ENCODE measurements around the gene ARL11.
"Not testable (repeated sequence)": the region's sequence is repeated elsewhere in the genome, so short reads cannot be mapped to it uniquely, and the experiment has no call there.

The ARL11 gene

GRCh38 chr13:49627831-49628652 is at the start of gene ARL11:
ARL11 (plus strand) TSS chr13:49628507; CDS start chr13:49630448, 1,941 bp downstream.
- peak; percentile 76 for DNase-seq

- no peak for DNase-seq
Measured at GRCh38 chr13:49579501-49579900, 48.8 kb upstream of the ARL11 start.

GRCh38 chr13:49580980-49581680 is 47.2 kb upstream of the ARL11 start:
- no peak for DNase-seq

DNA sequence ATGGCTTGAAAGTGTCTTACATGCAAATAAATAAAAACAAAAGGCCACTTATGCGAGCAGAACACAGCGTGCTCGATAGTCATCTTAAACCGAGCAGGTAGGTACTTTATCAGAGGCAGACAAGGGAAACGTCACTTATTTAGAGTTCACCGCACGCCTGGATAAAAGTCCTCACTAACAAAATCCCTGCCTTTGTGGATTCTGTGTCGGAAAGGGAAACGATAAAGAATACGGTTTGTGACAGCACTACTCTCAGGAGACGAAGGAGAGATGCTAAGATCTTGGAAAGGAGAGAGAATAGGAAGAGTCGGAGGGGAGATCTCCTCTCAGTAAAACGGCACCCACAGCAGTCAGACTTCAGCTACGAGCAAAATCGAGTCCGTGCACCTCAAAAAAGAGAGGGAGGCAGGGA is 43.5 kb upstream of the ARL11 start:
- peak; percentile 15 for DNase-seq

GRCh38 chr13:49585220-49586157 is 42.8 kb upstream of the ARL11 start, which contains the start of gene RCBTB1:
RCBTB1 (minus strand) TSS chr13:49585558; CDS start chr13:49567279, 18,279 bp downstream.
- peak; percentile 78 for DNase-seq

DNA sequence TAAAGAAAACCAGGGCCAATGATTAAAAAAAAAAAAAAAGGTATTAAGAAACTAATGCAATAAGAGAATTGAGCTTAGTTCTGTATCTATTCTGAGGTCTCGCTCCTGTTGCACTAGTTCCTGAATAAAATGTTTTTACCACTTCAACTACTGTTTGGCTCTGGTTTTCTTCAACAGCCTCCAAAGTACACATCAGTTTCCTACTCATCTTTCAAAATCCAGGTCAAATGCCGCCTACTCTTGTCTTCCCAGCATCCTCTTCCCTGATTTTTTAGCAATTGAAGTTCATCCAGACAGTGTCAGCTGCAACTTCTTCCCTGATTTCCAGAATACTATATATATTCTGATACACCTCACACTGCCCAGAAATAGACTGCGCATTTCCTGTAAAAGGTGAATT is 41.6 kb upstream of the ARL11 start:
- no peak for DNase-seq

DNA sequence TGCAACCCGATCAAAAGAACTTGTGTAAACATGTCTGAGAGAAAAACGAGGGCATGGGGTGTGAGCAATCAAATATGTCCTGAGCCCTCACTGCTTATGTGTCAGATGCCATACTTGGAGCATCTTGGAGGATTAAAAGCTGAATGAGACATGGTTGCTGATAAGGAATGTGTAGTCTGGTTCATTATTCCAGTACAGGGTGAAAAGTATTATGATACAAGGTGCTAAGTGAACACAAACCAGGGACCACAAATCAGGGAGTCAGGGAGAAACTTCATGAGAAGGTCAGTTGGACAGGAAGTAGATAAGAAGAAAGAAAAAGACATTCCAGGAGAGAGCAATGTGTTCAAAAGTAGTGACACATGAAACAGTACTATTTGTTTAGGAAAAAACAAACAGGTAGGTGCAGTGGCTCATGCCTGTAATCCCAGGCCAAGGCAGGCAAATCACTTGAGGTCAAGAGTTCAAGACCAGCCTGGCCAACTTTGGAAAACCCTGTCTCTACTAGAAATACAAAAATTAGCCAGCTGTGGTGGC is 40.9 kb upstream of the ARL11 start:
- no peak for DNase-seq

DNA sequence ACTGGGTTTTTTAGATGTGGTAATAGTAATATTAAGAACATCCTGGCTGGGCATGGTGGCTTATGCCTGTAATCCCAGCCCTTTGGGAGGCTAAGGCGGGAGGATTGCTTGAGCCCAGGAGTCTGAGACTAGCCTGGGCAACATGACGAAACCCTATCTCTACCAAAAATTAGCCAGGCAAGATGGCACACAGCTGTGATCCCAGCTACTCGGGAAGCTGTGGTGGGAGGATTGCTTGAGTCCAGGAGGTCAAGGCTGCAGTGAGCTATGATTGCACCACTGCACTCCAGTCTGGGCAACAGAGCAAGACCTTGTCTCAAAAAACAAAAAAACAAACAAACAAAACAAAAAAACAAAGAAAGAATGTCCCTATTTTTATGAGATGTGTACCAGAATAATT is 37.6 kb upstream of the ARL11 start:
- not testable (repeated sequence) for DNase-seq

- DNase-seq = not testable (repeated sequence)
Measured at GRCh38 chr13:49593876-49594275, 34.4 kb upstream of the ARL11 start.

DNA sequence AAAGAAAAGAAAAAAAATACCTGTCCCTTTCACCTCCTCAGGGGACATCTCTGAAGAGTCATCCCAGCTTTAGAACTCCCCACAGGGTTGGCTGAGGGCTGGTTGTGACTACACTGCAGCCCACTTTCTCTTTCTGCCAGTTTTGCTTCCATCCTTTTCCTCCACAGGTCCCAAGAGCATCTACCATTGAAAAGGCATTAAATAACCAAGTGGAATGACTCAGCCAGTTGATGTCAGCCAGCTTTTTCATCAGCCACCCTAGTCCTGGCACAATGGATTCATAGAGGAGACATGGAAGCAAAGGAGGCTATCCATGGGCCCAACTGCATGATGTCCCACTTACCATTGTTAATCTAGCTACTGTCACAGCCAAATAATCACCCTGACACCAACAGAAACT is 33.7 kb upstream of the ARL11 start:
- DNase-seq = no peak

DNA sequence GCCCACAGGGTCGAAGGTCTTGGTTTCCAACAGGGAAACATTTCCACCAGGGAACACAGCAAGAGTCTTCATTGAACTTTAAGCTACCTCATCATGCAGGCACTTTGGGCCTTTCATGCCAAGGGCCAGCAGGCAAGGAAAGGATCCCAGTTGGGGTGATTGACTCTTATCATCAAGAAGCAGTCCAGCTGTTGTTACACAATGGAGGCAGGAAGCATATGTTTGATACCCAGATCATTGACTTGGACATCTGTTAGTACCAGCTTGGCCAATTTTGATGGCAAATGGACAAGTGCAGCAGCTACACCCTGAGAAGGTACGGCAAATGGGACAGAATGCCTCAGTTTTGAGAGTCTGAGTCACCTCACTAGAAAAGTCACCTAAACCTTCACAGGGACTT is 32.1 kb upstream of the ARL11 start:
- DNase-seq = no peak

- DNase-seq = no peak
Measured at GRCh38 chr13:49597043-49597641, 31.2 kb upstream of the ARL11 start.

GRCh38 chr13:49602005-49602404 is 26.3 kb upstream of the ARL11 start:
- no peak for DNase-seq

DNA sequence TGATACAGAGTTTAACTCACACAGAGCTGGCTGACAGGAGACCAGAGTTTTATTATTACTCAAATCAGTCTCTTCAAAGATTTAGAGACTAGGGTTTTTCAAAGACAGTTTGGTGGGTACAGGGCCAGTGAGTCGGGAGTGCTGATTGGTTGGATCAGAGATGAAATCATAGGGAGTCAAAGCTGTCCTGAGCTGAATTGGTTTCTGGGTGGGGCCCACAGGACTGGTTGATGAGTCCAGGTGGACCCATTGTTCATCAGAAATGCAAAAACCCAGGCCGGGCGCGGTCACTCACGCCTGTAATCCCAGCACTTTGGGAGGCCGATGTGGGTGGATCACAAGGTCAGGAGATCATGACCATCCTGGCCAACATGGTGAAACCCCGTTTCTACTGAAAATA is 25.7 kb upstream of the ARL11 start:
- not testable (repeated sequence) for DNase-seq

- DNase-seq = no peak
Measured at GRCh38 chr13:49604570-49604969, 23.7 kb upstream of the ARL11 start.

- peak; percentile 89 for DNase-seq
Measured at GRCh38 chr13:49606747-49607648, 21.3 kb upstream of the ARL11 start.

- DNase-seq = no peak
Measured at GRCh38 chr13:49607761-49608160, 20.5 kb upstream of the ARL11 start.

GRCh38 chr13:49608651-49609331 is 19.5 kb upstream of the ARL11 start:
- DNase-seq = no peak

DNA sequence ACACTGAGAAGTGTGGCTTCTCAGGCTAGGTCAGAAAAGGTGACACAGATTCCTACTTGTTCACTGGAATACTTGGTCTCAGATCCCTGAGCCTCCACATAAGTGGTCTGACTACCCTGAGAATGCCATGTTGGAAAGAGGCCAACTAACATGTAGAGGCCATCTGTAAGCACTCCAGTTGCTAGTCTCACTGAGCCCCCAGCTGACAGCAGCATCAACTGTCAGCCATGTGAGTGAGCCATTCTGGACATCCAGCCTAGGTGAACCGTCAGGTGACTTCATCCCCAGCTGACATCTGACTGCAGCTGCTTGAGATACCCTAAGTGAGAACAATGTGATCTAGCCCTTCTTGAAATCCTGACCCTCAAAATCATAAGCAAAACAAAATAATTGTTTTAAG is 18.1 kb upstream of the ARL11 start:
- no peak for DNase-seq

DNA sequence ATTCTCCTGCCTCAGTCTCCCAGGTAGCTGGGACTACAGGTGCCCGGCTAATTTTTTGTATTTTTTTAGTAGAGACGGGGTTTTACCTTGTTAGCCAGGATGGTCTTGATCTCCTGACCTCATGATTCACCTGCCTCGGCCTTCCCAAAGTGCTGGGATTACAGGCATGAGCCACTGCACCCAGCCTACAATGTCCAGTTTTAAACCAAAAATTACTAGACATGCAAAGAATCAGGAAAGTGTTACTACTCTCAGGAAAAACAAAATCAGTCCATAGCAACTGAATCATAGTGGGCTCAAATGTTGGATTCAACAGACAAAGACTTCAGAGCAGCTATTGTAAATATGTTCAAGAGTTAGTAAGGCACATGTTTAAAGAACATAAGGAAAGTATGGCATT is 16.3 kb upstream of the ARL11 start:
- not testable (repeated sequence) for DNase-seq

All from CD4-positive, alpha-beta T cell treated with Interleukin-17A for 4 hours (primary cell).